ENCODE results near the gene ITPK1. TPM values are rescaled to one million over a fixed set of nuclear protein-coding genes. Genes with fewer than 3 reads are reported as not detected.
A peak's percentile ranks its signal among the peaks of the same experiment; 100 is the strongest.

The ITPK1 gene
- total and polyA plus RNA-seq, 12 donors: 47.1 to 152 (median 92.7) TPM

DNA sequence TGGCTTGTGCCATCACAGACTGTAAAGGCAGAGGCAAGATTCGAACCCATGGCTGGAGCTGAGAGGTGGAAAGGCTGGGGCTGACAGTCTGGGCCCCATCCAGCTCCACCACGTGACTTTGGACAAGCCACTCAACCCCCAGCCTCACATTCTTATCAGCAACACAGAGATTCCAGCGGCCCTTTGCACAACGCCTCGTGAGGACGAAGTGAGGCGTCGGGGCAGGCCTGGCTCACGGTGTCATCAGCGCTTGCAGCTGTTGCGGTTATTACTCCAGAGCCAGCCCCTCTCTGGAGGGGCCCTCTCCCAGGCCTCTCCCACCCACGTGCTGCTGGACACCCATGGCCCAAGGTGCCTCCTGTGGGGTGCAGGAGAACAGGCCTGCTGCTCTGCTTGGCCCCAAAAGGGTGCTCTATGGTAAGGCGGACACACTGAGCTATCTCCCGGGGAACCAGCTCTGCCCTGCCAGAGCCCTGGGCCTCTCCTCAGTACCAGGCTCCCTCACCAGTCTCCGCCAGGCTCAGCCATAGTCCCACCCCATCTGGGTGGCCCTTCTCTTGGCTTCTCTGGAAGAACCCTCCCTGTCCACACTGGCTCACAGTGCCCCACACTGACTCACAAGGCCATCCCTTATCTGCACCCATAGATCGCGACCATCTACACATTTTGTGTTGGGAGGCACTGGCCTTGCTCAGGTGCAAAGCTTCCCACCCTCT is 171.7 kb downstream of the ITPK1 start:
- peaks cover 0 to 78% (median 0%) of the 10 kb centered on the region in 9 donors for H3K36me3 ChIP-seq
- 72 to 81% methylated on average over 17 of the region's 17 CpGs for WGBS, 2 donors
- H3K9me3 ChIP-seq: no peaks in the 10 kb centered on the region
- no peak overlapping the region for H3K4me3 ChIP-seq
- no peak overlapping the region for H3K27ac ChIP-seq
- no peak for TF ChIP-seq CTCF (IDR thresholded peaks at IDR 0.05)
- no peak for DNase-seq
- H3K27me3 ChIP-seq: no peaks in the 10 kb centered on the region
- peak in 1 of 8 donors; percentile 10 for ATAC-seq
- H3K4me1 ChIP-seq: peaks cover 0 to 17% (median 7%) of the 10 kb centered on the region in 9 donors
- intact Hi-C loops (cut with DNase I): no loop called here

DNA sequence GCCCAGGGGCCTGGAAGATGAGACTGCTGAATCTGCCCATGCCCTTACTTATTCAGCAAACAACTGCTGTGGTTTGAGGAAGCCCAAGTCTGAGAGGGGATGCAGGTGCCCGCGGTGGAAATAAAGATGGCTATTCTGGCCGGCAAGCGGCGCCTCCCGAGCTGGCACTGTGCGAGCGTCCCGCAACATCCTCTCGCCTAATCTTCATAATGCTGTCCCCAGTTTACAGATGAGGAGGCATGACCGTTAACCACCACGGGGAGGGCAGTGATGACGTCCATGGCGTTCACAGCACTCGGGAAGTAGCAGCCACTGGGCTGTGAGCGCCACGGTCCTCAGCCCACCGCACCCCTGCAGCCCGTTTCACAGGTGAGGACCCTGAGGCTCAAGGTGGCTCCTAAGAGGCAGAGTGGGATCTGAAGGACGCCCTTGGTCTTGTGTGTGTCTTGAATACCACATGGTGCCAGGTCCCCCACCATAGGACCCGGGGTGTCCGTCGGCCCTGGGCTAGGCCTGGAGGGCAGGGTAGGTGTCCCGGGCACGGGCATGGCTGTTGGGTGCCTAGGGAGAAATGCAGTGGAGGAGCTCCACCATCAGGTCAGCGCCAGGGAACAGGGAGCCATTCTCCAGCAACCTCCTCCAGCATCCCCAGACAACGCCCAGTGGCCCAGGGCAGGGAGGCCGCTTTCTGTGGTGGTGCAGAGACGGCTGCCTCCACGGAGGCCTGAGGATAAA is 172.6 kb downstream of the ITPK1 start:
- H3K27me3 ChIP-seq: no peaks in the 10 kb centered on the region
- 94 to 95% methylated on average over 30 of the region's 30 CpGs for WGBS, 2 donors
- H3K9me3 ChIP-seq: no peaks in the 10 kb centered on the region
- intact Hi-C loops (cut with DNase I): no loop called here
- H3K27ac ChIP-seq: no peak overlapping the region
- no peak for TF ChIP-seq CTCF (IDR thresholded peaks at IDR 0.05)
- peaks cover 0 to 17% (median 7%) of the 10 kb centered on the region in 9 donors for H3K4me1 ChIP-seq
- no peak overlapping the region for H3K4me3 ChIP-seq
- H3K36me3 ChIP-seq: peaks cover 0 to 79% (median 0%) of the 10 kb centered on the region in 9 donors
- no peak for ATAC-seq
- DNase-seq: no peak

DNA sequence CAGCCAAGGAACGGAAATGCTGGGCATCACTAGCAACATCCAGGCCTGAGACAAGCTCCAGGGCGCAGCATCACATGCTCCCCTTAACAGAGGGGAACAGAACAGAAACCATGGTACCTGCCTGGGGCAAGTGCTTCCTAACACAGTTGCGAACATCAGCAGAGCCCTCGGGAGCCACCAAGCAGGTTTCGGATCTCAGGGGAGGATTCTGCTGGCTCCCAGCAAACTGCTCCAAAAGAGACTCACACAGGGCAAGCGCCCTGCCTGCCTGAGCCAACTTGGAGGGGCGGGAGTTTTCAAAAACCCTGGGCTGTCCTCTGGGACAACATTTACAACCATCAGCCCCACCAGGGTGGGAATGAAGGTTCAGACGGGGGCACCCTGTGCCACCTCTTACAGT is 173.1 kb downstream of the ITPK1 start:
- ATAC-seq: no peak
- Histone ChIP-seq H3K27ac (no peak overlapping the region), H3K4me3 (no peak overlapping the region), H3K4me1 (peaks cover 0 to 17% (median 7%) of the 10 kb centered on the region in 9 donors), H3K27me3 (no peaks in the 10 kb centered on the region), H3K36me3 (peaks cover 0 to 73% (median 0%) of the 10 kb centered on the region in 9 donors), H3K9me3 (no peaks in the 10 kb centered on the region)
- WGBS, 2 donors: 93 to 96% methylated on average over 8 of the region's 8 CpGs
- DNase-seq: no peak
- intact Hi-C loops (cut with DNase I): no loop called here
- no peak for TF ChIP-seq CTCF (IDR thresholded peaks at IDR 0.05)

- DNase-seq (no peak), ATAC-seq (no peak)
- H3K9me3 ChIP-seq: no peaks in the 10 kb centered on the region
- 94 to 99% methylated on average over 5 of the region's 5 CpGs for WGBS, 2 donors
- no peak for TF ChIP-seq CTCF (IDR thresholded peaks at IDR 0.05)
- intact Hi-C loops (cut with DNase I): no loop called here
- peaks cover 0 to 15% (median 7%) of the 10 kb centered on the region in 9 donors for H3K4me1 ChIP-seq
- peaks cover 0 to 73% (median 0%) of the 10 kb centered on the region in 9 donors for H3K36me3 ChIP-seq
- no peak overlapping the region for H3K4me3 ChIP-seq
- H3K27me3 ChIP-seq: no peaks in the 10 kb centered on the region
- H3K27ac ChIP-seq: no peak overlapping the region
Observed at GRCh38 chr14:92942136-92942535, 173.6 kb downstream of the ITPK1 start.

Measured in heart right ventricle (tissue), 16 donors.